Gastrocnemius medialis (tissue), 4 donors: Measurements from ENCODE around the gene MRPL45.
"Not testable (repeated sequence)": the region's sequence is repeated elsewhere in the genome, so short reads cannot be mapped to it uniquely, and the experiment has no call there.

Experiments used
- POLR2A ChIP-seq, 2 donors: fragments of 450-650 bp; IDR thresholded peaks; one replicate each; pipeline ENCODE4 v1.6.1; 2017; ENCODE audit warnings: antibody characterized with exemption in 2 of 2, mild to moderate bottlenecking in 2 of 2, moderate library complexity in 2 of 2
- TF ChIP-seq, protein P1 (sequence below), 5 experiments: fragments of 450-650 bp in 3 of 5; fragments of 200-600 bp in 2 of 5; sonication (generic) in 2 of 5; IDR thresholded peaks in 4 of 5; conservative IDR thresholded peaks in 1 of 5; 1 replicate in 4 of 5; 2 replicates in 1 of 5; pipeline ENCODE4 v1.5.1; 2016 to 2019; ENCODE audit warnings: antibody characterized with exemption in 5 of 5, mild to moderate bottlenecking in 3 of 5, moderate library complexity in 3 of 5

DNA sequence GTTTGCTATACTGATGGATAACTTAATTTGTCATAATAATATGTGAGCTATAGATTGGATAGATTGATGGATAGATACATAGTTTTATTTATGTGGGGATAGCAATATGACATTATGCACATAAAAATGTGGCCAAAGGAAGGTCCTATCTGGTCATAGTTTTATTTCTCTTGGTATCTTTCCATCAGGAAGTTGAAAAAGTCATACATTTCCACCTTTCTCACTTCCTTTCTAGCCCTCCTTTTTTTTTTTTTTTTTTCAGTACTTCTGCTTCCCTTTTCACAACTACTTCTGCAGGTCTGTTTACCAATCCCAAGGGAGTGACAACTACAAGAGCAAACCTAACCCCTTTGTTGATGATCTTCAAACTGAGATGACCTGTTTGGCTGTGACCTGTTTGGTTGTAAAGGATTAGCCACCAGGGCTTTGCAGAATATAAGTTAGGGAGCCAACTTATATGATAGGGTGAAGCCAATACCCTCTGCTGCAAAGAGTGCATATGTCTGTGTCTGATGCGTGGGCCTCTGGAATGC lies 30.9 kb upstream of the MRPL45 start:
- TF ChIP-seq, protein P1, sequence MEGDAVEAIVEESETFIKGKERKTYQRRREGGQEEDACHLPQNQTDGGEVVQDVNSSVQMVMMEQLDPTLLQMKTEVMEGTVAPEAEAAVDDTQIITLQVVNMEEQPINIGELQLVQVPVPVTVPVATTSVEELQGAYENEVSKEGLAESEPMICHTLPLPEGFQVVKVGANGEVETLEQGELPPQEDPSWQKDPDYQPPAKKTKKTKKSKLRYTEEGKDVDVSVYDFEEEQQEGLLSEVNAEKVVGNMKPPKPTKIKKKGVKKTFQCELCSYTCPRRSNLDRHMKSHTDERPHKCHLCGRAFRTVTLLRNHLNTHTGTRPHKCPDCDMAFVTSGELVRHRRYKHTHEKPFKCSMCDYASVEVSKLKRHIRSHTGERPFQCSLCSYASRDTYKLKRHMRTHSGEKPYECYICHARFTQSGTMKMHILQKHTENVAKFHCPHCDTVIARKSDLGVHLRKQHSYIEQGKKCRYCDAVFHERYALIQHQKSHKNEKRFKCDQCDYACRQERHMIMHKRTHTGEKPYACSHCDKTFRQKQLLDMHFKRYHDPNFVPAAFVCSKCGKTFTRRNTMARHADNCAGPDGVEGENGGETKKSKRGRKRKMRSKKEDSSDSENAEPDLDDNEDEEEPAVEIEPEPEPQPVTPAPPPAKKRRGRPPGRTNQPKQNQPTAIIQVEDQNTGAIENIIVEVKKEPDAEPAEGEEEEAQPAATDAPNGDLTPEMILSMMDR (IDR thresholded peaks at IDR 0.05 in 4 of 5, conservative IDR thresholded peaks at IDR 0.05 in 1 of 5): not testable (repeated sequence)
- TF ChIP-seq POLR2A (IDR thresholded peaks at IDR 0.05): not testable (repeated sequence)
